Measurements from ENCODE around the gene BMP10. TPM values are rescaled to one million over a fixed set of nuclear protein-coding genes. Genes with fewer than 3 reads are reported as not detected.

BMP10 gene, protein sequence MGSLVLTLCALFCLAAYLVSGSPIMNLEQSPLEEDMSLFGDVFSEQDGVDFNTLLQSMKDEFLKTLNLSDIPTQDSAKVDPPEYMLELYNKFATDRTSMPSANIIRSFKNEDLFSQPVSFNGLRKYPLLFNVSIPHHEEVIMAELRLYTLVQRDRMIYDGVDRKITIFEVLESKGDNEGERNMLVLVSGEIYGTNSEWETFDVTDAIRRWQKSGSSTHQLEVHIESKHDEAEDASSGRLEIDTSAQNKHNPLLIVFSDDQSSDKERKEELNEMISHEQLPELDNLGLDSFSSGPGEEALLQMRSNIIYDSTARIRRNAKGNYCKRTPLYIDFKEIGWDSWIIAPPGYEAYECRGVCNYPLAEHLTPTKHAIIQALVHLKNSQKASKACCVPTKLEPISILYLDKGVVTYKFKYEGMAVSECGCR
- not detected for total RNA-seq

DNA sequence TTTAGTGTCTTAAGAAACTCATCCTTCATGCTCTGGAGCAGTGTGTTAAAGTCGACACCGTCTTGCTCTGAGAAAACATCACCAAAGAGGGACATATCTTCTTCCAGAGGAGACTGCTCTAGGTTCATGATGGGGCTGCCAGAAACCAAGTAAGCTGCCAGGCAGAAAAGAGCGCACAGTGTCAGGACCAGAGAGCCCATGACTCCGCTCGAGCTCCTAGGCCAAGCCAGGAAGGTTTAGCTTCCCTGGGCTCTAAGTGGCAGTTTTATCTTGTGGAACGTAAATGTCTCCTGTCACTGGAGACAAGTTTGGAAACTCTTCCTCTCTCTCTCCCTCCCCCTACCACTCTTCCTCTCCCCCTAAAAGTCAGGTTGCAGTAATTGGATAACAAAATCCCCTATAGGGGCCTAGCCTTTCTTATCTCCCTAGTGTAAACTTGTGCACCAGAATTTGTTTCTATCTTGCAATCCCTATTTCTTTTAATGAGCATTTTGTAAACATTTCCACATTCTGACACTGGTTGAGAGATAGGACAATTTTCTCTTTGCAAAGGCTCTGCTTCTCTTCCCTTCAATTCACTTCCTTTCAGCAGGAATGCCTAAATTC lies at the start of gene BMP10:
Gene BMP10, minus strand, starts transcription at position 239 of the 606 bp plus-strand sequence. Its CDS starts 39 bp downstream, at position 200.
- Mint-ChIP-seq H3K27ac (peak within 1 kb of the TSS; percentile 75), H3K4me1 (no peaks in the 10 kb centered on the region), H3K36me3 (ENCODE audit: low read depth) (no peaks in the 10 kb centered on the region), H3K27me3 (peaks cover 3% of the 10 kb centered on the region), H3K9me3 (no peaks in the 10 kb centered on the region), H3K4me3 (peak within 1 kb of the TSS; percentile 0)
- ATAC-seq (replicated peaks) = no peak

DNA sequence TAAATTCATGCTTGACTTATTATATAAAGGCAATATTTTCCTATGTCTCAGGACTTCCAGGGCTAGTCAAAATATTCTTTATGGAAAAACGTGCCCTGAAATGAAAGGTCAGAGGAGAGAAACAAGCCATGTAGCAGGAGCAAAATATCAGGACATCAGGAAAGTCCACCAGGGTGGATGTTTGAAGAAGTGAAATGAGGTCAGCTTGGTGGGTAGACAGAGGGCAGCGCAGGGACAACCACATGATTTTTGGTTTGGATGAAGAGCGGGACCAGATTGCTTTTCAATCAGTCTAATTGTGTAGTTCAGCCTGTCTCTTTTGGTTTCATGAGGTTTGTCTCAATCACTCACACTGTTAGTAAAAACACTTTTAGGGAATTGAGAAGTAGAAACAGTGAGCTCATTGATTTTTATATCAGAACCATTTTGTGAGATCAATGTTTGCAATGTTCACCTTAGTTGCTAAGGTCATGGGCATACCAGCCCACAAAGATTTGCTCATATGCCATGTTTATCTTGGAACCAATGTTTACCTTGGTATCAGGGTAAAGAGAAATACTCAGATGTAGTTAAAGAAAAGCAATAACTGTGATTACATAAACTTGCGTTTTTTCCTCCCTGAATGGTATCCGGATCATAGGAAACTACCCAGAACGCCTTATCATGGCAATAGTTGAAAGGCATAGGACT lies 49.4 kb upstream of the BMP10 start:
- H3K4me3 Mint-ChIP-seq = no peak overlapping the region
- H3K27me3 Mint-ChIP-seq = no peaks in the 10 kb centered on the region
- no peaks in the 10 kb centered on the region for H3K36me3 Mint-ChIP-seq (ENCODE audit: low read depth)
- H3K27ac Mint-ChIP-seq = no peak overlapping the region
- no peaks in the 10 kb centered on the region for H3K4me1 Mint-ChIP-seq
- H3K9me3 Mint-ChIP-seq = no peaks in the 10 kb centered on the region
- no peak for ATAC-seq (replicated peaks)

DNA sequence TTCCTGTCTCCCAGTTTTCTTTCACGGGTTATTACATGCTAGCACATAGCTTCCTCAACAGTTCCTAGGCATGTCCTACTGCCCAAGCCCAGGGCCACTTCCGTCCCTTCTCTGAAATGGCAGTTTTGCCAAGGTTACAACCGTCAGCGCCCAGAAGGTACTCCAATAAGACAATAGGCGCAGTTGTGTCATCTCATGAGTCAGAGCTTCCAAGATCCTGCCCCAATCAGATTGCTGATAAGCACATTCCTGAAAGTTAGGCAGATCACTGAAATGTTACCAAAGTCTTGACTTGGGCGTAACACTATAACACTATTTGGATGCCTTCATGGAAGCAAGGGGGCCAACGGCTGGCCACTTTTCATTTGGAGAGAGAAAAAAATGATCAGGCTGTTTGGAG lies 47.3 kb upstream of the BMP10 start:
- H3K4me3 Mint-ChIP-seq = no peak overlapping the region
- no peaks in the 10 kb centered on the region for H3K27me3 Mint-ChIP-seq
- H3K36me3 Mint-ChIP-seq (ENCODE audit: low read depth) = no peaks in the 10 kb centered on the region
- no peaks in the 10 kb centered on the region for H3K4me1 Mint-ChIP-seq
- no peaks in the 10 kb centered on the region for H3K9me3 Mint-ChIP-seq
- no peak overlapping the region for H3K27ac Mint-ChIP-seq
- ATAC-seq (replicated peaks) = no peak

DNA sequence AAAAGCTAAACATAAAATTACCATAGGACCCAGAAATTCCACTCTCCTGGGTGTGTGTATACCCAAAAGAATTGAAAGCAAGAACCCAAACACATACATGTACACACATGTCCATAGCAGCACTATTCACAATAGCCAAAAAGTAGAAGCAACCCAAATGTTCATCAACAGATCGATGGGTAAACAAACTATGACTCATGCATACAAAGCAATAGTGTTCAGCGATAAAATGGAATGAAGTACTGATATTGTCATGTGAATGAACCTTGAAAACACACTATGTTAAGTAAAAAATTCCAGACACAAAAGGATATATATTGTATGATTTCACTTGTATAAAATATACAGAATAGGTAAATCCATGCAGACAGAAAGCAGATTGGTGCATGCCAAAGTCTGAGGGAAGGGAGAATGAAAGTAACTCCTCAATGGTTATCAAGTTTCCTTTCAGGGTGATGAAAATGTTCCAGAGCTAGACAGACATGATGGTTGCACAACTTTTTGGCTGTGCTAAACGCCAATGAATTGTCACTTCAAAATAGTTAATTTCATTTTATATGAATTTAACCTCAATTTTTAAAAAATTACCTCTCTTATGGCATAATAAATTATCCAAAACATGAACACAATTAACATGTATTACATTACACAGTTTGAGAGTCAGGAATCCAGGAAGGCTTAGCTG lies 46.0 kb upstream of the BMP10 start:
- Mint-ChIP-seq H3K27ac (no peak overlapping the region), H3K27me3 (no peaks in the 10 kb centered on the region), H3K9me3 (no peaks in the 10 kb centered on the region), H3K4me3 (no peak overlapping the region), H3K4me1 (no peaks in the 10 kb centered on the region), H3K36me3 (ENCODE audit: low read depth) (no peaks in the 10 kb centered on the region)
- no peak for ATAC-seq (replicated peaks)

DNA sequence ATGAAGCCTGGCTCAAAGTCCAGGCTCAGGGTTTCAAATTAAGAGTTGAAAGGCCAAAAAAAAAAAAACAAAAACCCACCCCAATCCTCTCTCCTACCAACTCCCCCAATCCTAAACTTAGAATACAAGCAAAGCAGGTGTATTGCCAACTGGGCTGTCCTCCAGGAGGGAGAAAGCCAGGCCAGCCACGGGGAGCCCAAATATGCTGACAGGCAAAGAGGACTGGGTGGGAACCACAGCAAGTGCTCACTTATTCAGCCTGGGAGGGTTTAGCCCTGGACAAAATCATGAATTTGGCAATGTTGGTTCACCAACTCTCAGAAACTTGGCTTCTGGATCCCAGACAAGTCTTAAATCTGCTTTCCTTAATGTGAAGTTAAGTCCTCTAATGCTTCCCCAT lies 45.0 kb upstream of the BMP10 start:
- Mint-ChIP-seq H3K4me1 (no peaks in the 10 kb centered on the region), H3K27ac (no peak overlapping the region), H3K9me3 (no peaks in the 10 kb centered on the region), H3K27me3 (no peaks in the 10 kb centered on the region), H3K36me3 (ENCODE audit: low read depth) (no peaks in the 10 kb centered on the region), H3K4me3 (no peak overlapping the region)
- ATAC-seq (replicated peaks) = no peak

DNA sequence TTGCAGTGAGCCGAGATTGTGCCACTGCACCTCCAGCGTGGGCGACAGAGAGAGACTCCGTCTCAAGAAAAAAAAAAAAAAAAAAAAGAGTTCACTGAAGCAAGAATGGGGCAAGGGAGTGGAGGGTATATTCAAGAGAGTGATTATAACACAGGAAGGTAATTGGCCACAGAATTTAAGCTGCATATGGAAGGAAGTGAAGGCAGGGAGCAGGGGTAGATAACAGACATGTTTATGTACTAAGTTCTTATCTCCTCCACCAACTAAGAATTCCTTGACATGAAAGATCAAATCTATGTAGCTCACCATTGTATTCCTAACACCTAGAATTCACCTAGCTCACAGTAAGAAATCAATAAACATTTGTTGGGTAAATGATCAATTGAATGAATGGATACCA lies 44.2 kb upstream of the BMP10 start:
- H3K4me3 Mint-ChIP-seq = no peak overlapping the region
- no peaks in the 10 kb centered on the region for H3K9me3 Mint-ChIP-seq
- H3K27me3 Mint-ChIP-seq = no peaks in the 10 kb centered on the region
- no peak overlapping the region for H3K27ac Mint-ChIP-seq
- no peaks in the 10 kb centered on the region for H3K36me3 Mint-ChIP-seq (ENCODE audit: low read depth)
- no peaks in the 10 kb centered on the region for H3K4me1 Mint-ChIP-seq
- no peak for ATAC-seq (replicated peaks)

DNA sequence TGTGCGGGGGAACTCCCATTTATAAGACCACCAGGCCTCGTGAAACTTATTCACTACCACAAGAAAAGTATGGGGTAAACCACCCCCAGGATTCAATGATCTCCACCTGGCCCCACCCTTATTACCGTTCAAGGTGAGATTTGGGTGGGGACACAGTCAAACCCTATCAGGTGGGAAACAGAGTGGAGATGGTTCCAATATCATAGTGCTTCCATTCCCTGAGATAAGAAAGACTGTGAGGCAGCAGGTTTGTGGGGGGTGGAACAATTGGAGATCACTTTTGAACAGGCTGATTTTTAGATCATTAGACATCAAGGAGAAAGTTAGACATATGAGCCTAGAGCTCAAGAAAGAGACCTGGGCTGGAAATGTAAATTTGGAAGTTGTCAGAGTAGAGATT lies 42.2 kb upstream of the BMP10 start:
- no peaks in the 10 kb centered on the region for H3K36me3 Mint-ChIP-seq (ENCODE audit: low read depth)
- peaks cover 17% of the 10 kb centered on the region for H3K4me1 Mint-ChIP-seq
- no peak overlapping the region for H3K4me3 Mint-ChIP-seq
- H3K27me3 Mint-ChIP-seq = no peaks in the 10 kb centered on the region
- no peak overlapping the region for H3K27ac Mint-ChIP-seq
- ATAC-seq (replicated peaks) = no peak
- H3K9me3 Mint-ChIP-seq = no peaks in the 10 kb centered on the region

DNA sequence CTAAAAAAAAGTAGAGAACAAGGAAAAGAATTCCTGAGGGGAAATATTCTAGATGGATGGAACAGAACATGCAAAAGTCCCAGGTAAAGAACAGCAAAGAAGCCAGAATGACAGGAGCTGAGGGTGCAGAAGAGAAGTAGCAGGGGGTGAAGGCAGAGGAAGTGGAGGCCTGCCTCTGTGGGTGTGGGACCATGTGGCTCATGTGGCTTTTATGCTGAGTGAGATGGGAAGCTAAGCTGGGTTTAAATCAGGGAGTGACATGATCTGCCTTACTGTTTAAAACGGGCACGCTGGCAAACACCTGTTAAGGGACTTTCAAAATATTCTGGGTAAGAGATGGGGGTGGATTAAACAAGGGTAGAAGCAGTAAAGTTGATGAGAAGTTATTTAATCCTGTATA lies 41.5 kb upstream of the BMP10 start:
- ATAC-seq (replicated peaks) = peak; percentile 47
- Mint-ChIP-seq H3K4me3 (no peak overlapping the region), H3K4me1 (peaks cover 22% of the 10 kb centered on the region), H3K27ac (no peak overlapping the region), H3K36me3 (ENCODE audit: low read depth) (no peaks in the 10 kb centered on the region), H3K27me3 (no peaks in the 10 kb centered on the region), H3K9me3 (no peaks in the 10 kb centered on the region)

DNA sequence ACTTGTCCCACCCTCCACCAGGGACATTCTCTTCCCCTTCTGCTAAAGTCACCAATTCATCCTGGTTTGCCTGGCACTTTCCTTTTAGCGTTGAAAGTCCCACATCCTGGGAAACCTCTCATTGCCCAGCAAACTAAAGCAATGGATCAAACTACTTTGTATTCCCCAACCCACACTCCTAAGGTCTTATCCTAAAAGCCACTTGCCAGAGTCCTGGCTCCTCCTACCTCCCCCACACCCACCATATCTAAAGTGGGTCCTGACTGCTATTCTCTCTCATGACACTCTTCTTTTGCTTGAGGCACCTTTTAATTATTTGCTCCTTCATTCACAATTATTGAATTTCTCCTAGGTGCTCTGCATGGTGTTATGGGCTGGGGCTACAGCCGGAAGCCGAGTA lies 40.9 kb upstream of the BMP10 start:
- H3K9me3 Mint-ChIP-seq = no peaks in the 10 kb centered on the region
- no peak overlapping the region for H3K27ac Mint-ChIP-seq
- peaks cover 26% of the 10 kb centered on the region for H3K4me1 Mint-ChIP-seq
- no peaks in the 10 kb centered on the region for H3K27me3 Mint-ChIP-seq
- ATAC-seq (replicated peaks) = no peak
- H3K4me3 Mint-ChIP-seq = no peak overlapping the region
- H3K36me3 Mint-ChIP-seq (ENCODE audit: low read depth) = no peaks in the 10 kb centered on the region

DNA sequence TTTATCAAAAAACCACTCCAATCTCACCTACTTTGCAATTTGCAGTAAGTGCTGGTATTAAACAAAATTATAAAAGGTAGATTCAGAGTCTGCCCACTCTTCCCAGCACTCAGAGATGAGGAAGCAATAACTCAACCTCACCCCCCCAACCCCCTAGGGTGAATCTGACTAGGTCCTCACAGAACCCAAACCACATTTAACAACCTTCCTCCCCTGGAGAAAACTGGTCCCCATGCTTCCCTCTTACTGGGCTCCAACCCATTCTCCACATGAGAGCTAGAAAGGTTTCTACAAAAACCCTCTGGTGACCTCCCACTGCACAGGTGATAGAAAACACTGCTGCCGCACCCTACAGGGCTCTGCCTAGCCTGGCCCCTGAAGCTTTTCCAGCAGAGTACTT lies 40.5 kb upstream of the BMP10 start:
- no peaks in the 10 kb centered on the region for H3K36me3 Mint-ChIP-seq (ENCODE audit: low read depth)
- H3K27ac Mint-ChIP-seq = no peak overlapping the region
- no peaks in the 10 kb centered on the region for H3K9me3 Mint-ChIP-seq
- no peak overlapping the region for H3K4me3 Mint-ChIP-seq
- no peak for ATAC-seq (replicated peaks)
- H3K4me1 Mint-ChIP-seq = peaks cover 26% of the 10 kb centered on the region
- no peaks in the 10 kb centered on the region for H3K27me3 Mint-ChIP-seq

DNA sequence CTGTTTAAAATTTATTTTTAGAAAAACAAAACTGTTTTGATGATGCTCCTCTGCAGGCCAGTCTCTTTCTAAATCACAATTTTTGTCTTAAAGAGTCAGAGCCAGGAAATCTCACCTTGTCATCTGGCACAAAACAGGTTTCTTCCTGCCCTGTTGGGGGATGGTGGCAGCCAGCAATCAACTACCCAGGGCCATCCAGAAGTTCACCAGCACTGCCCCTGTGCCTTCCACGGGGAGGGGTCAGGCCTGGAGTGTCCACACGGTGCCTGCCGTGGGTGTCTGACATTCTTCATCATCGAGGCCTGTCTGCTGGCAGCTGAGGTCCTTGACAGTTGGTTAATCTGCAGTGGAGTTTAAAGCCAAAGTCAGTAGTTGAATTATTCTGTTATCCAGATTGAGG lies 40.0 kb upstream of the BMP10 start:
- Mint-ChIP-seq H3K4me3 (no peak overlapping the region), H3K27me3 (no peaks in the 10 kb centered on the region), H3K9me3 (no peaks in the 10 kb centered on the region), H3K36me3 (ENCODE audit: low read depth) (no peaks in the 10 kb centered on the region), H3K4me1 (peaks cover 26% of the 10 kb centered on the region), H3K27ac (no peak overlapping the region)
- no peak for ATAC-seq (replicated peaks)

DNA sequence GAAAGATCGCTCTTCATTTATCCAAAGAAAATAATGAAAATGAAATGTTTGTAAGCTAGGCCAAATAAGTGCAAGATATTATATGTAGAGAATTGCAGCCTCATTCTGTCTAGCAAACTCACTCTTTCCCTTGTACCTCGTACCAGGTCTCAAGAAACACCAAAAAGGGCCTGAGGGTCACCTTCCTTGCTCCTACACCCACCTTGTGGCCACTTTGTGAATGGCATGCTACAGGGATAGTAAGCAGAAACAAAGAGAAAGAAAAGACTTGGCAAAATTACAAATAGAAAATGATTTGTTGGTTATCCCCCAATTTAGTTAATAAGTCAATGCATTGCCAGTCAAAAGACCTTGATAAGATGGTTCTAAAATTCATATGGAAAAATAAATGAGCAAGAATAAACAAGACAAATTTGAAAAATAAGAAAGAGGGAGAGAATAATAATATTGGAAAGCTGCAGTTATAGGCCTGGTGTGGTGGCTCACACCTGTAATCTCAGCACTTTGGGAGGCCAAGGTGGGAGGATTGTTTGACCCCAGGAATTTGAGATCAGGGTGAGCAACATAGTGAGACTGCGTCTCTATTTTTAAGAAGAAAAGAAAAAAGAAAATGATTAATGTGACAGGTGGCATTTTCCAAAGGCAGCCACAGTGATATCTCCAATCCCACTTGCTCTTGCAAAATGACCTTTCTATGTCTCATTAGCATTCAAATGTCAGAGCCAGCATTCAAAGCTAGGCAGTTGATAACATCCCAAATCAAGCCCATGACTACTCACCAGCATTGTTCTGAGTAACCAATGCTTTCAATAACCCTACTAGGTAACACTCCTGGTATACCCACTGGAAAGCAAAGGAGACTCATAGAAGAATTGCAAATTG lies 38.8 kb upstream of the BMP10 start:
- H3K27ac Mint-ChIP-seq = peak overlapping the region; percentile 40
- no peaks in the 10 kb centered on the region for H3K27me3 Mint-ChIP-seq
- no peaks in the 10 kb centered on the region for H3K9me3 Mint-ChIP-seq
- no peaks in the 10 kb centered on the region for H3K36me3 Mint-ChIP-seq (ENCODE audit: low read depth)
- peaks cover 26% of the 10 kb centered on the region for H3K4me1 Mint-ChIP-seq
- peak overlapping the region; percentile 83 for H3K4me3 Mint-ChIP-seq
- ATAC-seq (replicated peaks) = peak; percentile 25

DNA sequence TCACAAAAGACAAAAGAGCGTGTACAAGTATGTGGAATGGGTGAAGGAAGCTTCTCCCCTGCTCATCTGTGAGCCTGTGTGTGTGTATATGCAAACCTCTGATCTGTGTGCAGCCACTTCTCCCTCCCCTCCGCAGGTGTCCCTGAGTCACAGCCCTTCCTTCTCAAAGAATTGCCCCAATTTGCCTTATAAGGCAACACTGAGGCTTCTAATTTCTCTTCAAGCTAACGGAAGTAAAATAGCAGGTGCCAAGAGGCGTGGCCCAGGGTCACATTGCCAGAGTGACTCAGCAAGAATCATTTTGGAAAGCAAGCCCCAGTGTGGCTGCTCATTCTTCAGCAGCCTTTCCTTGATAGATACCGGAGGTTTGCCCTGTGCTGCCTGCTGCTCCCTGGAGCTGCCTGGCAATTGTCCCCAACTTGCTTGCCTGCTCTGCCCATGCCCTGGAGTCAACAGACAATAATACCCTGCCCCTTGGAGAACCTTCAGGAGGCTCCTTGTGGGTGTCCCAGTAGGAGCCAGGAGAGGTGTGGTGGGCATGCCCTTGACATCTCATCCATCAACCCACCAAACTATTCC lies 37.3 kb upstream of the BMP10 start:
- ATAC-seq (replicated peaks) = peak; percentile 92
- Mint-ChIP-seq H3K4me1 (peaks cover 34% of the 10 kb centered on the region), H3K9me3 (no peaks in the 10 kb centered on the region), H3K4me3 (peak overlapping the region; percentile 83), H3K27ac (peak overlapping the region; percentile 92), H3K36me3 (ENCODE audit: low read depth) (no peaks in the 10 kb centered on the region), H3K27me3 (no peaks in the 10 kb centered on the region)

Measured in activated T-helper 17 cell treated with anti-CD3 and anti-CD28 coated beads, Interleukin-2, amount 50 U/mL, for 72 hours (primary cell).